H9 (cell line): ENCODE data around the gene CBX5. TPM values are rescaled to one million over a fixed set of nuclear protein-coding genes. Genes with fewer than 3 reads are reported as not detected.
A peak's percentile ranks its signal among the peaks of the same experiment; 100 is the strongest.

ENCODE experiments used
- DNase-seq: peaks from one replicate; pipeline ENCODE4 v3.0.0-alpha.2; 2017
- H2AFZ ChIP-seq: one replicate; pipeline ENCODE4 v1.6.1; 2013; ENCODE audit warnings: mild to moderate bottlenecking, low read length, control low read depth, moderate library complexity
- H2AK5ac ChIP-seq: 2 replicates; pipeline ENCODE4 v1.6.1; 2013; ENCODE audit warnings: low read length, control low read depth, mixed read lengths; ENCODE audit not compliant: insufficient read length
- H2BK120ac ChIP-seq: one replicate; pipeline ENCODE4 v1.6.1; 2013; ENCODE audit warnings: low read depth, mild to moderate bottlenecking, low read length, control low read depth, inconsistent platforms; ENCODE audit not compliant: poor library complexity, severe bottlenecking
- H2BK12ac ChIP-seq: 2 replicates; pipeline ENCODE4 v1.6.1; 2013; ENCODE audit warnings: low read length, control low read depth, mixed read lengths, low read depth; ENCODE audit not compliant: insufficient read length
- H2BK15ac ChIP-seq: 2 replicates; pipeline ENCODE4 v1.6.1; 2013; ENCODE audit warnings: low read depth, low read length, control low read depth
- H2BK20ac ChIP-seq: one replicate; pipeline ENCODE4 v1.6.1; 2013; ENCODE audit warnings: low read depth, mild to moderate bottlenecking, low read length, control low read depth, inconsistent platforms; ENCODE audit not compliant: poor library complexity, severe bottlenecking
- H2BK5ac ChIP-seq: 2 replicates; pipeline ENCODE4 v1.6.1; 2013; ENCODE audit warnings: low read length, control low read depth, mixed read lengths; ENCODE audit not compliant: insufficient read length
- H3K14ac ChIP-seq: 2 replicates; pipeline ENCODE4 v1.6.1; 2013; ENCODE audit warnings: low read length, control low read depth; ENCODE audit not compliant: insufficient read depth
- H3K18ac ChIP-seq: 2 replicates; pipeline ENCODE4 v1.6.1; 2013; ENCODE audit warnings: low read depth, mild to moderate bottlenecking, mixed read lengths, low read length, control low read depth; ENCODE audit not compliant: insufficient read length
- H3K23ac ChIP-seq: 2 replicates; pipeline ENCODE4 v1.6.1; 2013; ENCODE audit warnings: low read length, control low read depth, mixed read lengths, low read depth; ENCODE audit not compliant: insufficient read length
- H3K23me2 ChIP-seq: 2 replicates; pipeline ENCODE4 v1.6.1; 2013; ENCODE audit warnings: low read depth, mild to moderate bottlenecking, mixed read lengths, low read length, control low read depth; ENCODE audit not compliant: insufficient read length, poor library complexity, severe bottlenecking
- H3K27ac ChIP-seq: 2 replicates; pipeline ENCODE4 v1.5.1; 2013; ENCODE audit warnings: low read length, control low read depth, mixed read lengths, low read depth; ENCODE audit not compliant: insufficient read length
- H3K27me3 ChIP-seq: 2 replicates; pipeline ENCODE4 v1.6.1; 2013; ENCODE audit warnings: low read length, control low read depth, inconsistent platforms; ENCODE audit not compliant: insufficient read depth
- H3K4ac ChIP-seq: 2 replicates; pipeline ENCODE4 v1.6.1; 2013; ENCODE audit warnings: low read depth, mild to moderate bottlenecking, control low read depth, inconsistent platforms, low read length, moderate library complexity
- H3K4me1 ChIP-seq: 2 replicates; pipeline ENCODE4 v1.6.1; 2013; ENCODE audit warnings: low read length, control low read depth, inconsistent platforms; ENCODE audit not compliant: insufficient read depth
- H3K4me2 ChIP-seq: 2 replicates; pipeline ENCODE4 v1.6.1; 2013; ENCODE audit warnings: low read length, control low read depth, mixed read lengths; ENCODE audit not compliant: insufficient read length, insufficient read depth
- H3K56ac ChIP-seq: 2 replicates; pipeline ENCODE4 v1.6.1; 2013; ENCODE audit warnings: low read depth, mild to moderate bottlenecking, mixed read lengths, low read length, control low read depth; ENCODE audit not compliant: insufficient read length
- H3K79me1 ChIP-seq: 2 replicates; pipeline ENCODE4 v1.6.1; 2013; ENCODE audit warnings: low read depth, mild to moderate bottlenecking, moderate library complexity, low read length, control low read depth, inconsistent platforms; ENCODE audit not compliant: insufficient read depth, poor library complexity, severe bottlenecking
- H3K79me2 ChIP-seq: 2 replicates; pipeline ENCODE4 v1.6.1; 2013; ENCODE audit warnings: low read length, control low read depth, inconsistent platforms; ENCODE audit not compliant: insufficient read depth
- H3K9ac ChIP-seq: 2 replicates; pipeline ENCODE4 v1.6.1; 2013; ENCODE audit warnings: low read length, control low read depth, mixed read lengths; ENCODE audit not compliant: insufficient read length; ENCODE audit errors: extremely low read depth
- H3K9me3 ChIP-seq: one replicate; pipeline ENCODE4 v1.6.1; 2013; ENCODE audit warnings: low read depth, low read length, inconsistent platforms; ENCODE audit not compliant: control insufficient read depth
- H3T11ph ChIP-seq: one replicate; pipeline ENCODE4 v1.6.1; 2013; ENCODE audit warnings: mild to moderate bottlenecking, low read length, control low read depth, inconsistent platforms
- H4K20me1 ChIP-seq: one replicate; pipeline ENCODE4 v1.6.1; 2013; ENCODE audit not compliant: control insufficient read depth, insufficient read length, insufficient read depth
- H4K5ac ChIP-seq: 2 replicates; pipeline ENCODE4 v1.6.1; 2013; ENCODE audit warnings: low read depth, mild to moderate bottlenecking, mixed read lengths, low read length, control low read depth; ENCODE audit not compliant: insufficient read length
- H4K8ac ChIP-seq: replicated peaks from 2 replicates; pipeline ENCODE4 v1.6.1; 2013; ENCODE audit warnings: low read length, control low read depth, mixed read lengths, low read depth; ENCODE audit not compliant: insufficient read length
- H4K91ac ChIP-seq: 2 replicates; pipeline ENCODE4 v1.6.1; 2013; ENCODE audit warnings: low read depth, mild to moderate bottlenecking, moderate library complexity, mixed read lengths, low read length, control low read depth; ENCODE audit not compliant: insufficient read length
- H3K27ac Mint-ChIP-seq, 3 experiments: 2 replicates in 2 of 3; 3 replicates in 1 of 3; pipeline ENCODE4 v1.8.0; 2020 to 2021; ENCODE audit warnings: mixed read lengths in 3 of 3, mild to moderate bottlenecking in 1 of 3, moderate library complexity in 1 of 3
- H3K27me3 Mint-ChIP-seq: 2 replicates; pipeline ENCODE4 v1.8.0; 2021; ENCODE audit warnings: low read depth, mild to moderate bottlenecking, moderate library complexity, mixed read lengths
- H3K36me3 Mint-ChIP-seq, 3 experiments: 2 replicates in 2 of 3; 3 replicates in 1 of 3; pipeline ENCODE4 v1.8.0; 2020 to 2021; ENCODE audit warnings: low read depth in 3 of 3, mixed read lengths in 3 of 3; ENCODE audit not compliant: insufficient read depth in 1 of 3
- H3K4me1 Mint-ChIP-seq, 2 experiments: 2 replicates each; pipeline ENCODE4 v1.8.0; 2020; ENCODE audit warnings: mixed read lengths in 2 of 2
- H3K4me3 Mint-ChIP-seq, 2 experiments: 2 replicates in 1 of 2; 3 replicates in 1 of 2; pipeline ENCODE4 v1.8.0; 2020 to 2021; ENCODE audit warnings: mild to moderate bottlenecking in 2 of 2, mixed read lengths in 2 of 2, moderate library complexity in 1 of 2
- H3K9me3 Mint-ChIP-seq, 2 experiments: 2 replicates in 1 of 2; 3 replicates in 1 of 2; pipeline ENCODE4 v1.8.0; 2020; ENCODE audit warnings: mild to moderate bottlenecking in 2 of 2, mixed read lengths in 2 of 2, moderate library complexity in 1 of 2
- CTCF ChIP-seq: fragments of 200-600 bp; sonication (generic); conservative IDR thresholded peaks from 3 replicates; pipeline ENCODE4 v1.8.0; 2021; ENCODE audit warnings: antibody characterized with exemption, mild to moderate bottlenecking
- WGBS: extraction: QIAGEN DNeasy Blood & Tissue Kit; methylation state at CpG from one replicate; pipeline ENCODE4 v1.1.7; 2013; ENCODE audit warnings: missing lambda C conversion rate, low lambda C conversion rate, mixed read lengths; ENCODE audit not compliant: insufficient read length; ENCODE audit errors: extremely low coverage; 5-methylcytosine and 5-hydroxymethylcytosine counted together
- total RNA-seq: library from RNA; stranded (reverse); gene quantifications from 2 replicates; pipeline ENCODE4 v1.2.1, GENCODE V29; 2021

CBX5 gene
- total RNA-seq, 1 experiment from 2014 or later, result 206 TPM

GRCh38 chr12:54301428-54302048, 21.6 kb upstream of the CBX5 start:
- Histone ChIP-seq H4K5ac (no peak overlapping the region), H3K79me2 (no peaks in the 10 kb centered on the region), H3K18ac (peak overlapping the region; percentile 48), H4K91ac (no peak overlapping the region), H3K4me1 (peaks cover 11% of the 10 kb centered on the region; the same call in 1 of the 2 replicates), H3K9me3 (no peaks in the 10 kb centered on the region), H2BK12ac (no peak overlapping the region), H3K4me2 (peak overlapping the region; percentile 84), H3T11ph (no peak overlapping the region), H2BK5ac (no peak overlapping the region), H2AFZ (no peak overlapping the region), H3K9ac (peak overlapping the region; percentile 0), H3K27ac (no peak overlapping the region), H2BK20ac (no peak overlapping the region), H3K14ac (0 out of 2 replicates have a peak overlapping the region, but pooled peaks have one; percentile 4), H3K4ac (no peak overlapping the region), H3K27me3 (peaks cover 7% of the 10 kb centered on the region; the same call in 1 of the 2 replicates), H2BK15ac (no peak overlapping the region), H3K23me2 (peaks cover 6% of the 10 kb centered on the region), H3K23ac (no peak overlapping the region), H3K79me1 (no peaks in the 10 kb centered on the region), H3K56ac (no peak overlapping the region), H4K8ac (no peak overlapping the region), H2BK120ac (no peak overlapping the region), H4K20me1 (no peaks in the 10 kb centered on the region), H2AK5ac (no peak overlapping the region)
- Mint-ChIP-seq H3K9me3 (no peaks in the 10 kb centered on the region), H3K27me3 (peaks cover 33% of the 10 kb centered on the region), H3K4me1 (peaks cover 51 to 60% of the 10 kb centered on the region in 2 experiments), H3K4me3 (peak overlapping the region; percentile 57 to 79), H3K27ac (peak overlapping the region; percentile 85 to 92 (median 87); a peak in 6 of 7 replicates), H3K36me3 (no peaks in the 10 kb centered on the region)
- no CpG with 5 or more reads among the region's 1 CpG for WGBS
- TF ChIP-seq CTCF, result no peak
- peak; percentile 73 for DNase-seq
